CD14-positive monocyte (primary cell): ENCODE data around the gene ZNF740. TPM values are rescaled to one million over a fixed set of nuclear protein-coding genes. Genes with fewer than 3 reads are reported as not detected.
A peak's percentile ranks its signal among the peaks of the same experiment; 100 is the strongest.

Experiments used
- DNase-seq, 3 donors: peaks; one replicate each; pipeline ENCODE4 v3.0.0-alpha.2; 2011 to 2022
- H2AFZ ChIP-seq: 2 replicates; pipeline ENCODE4 v1.6.0; 2012; ENCODE audit warnings: mild to moderate bottlenecking, low read depth, low read length, inconsistent platforms; ENCODE audit not compliant: insufficient read depth, poor library complexity, severe bottlenecking
- H3K27ac ChIP-seq, 2 donors: 1 replicate in 1 of 2; 2 replicates in 1 of 2; pipeline ENCODE4 v1.5.1; 2012 to 2013; ENCODE audit warnings: low read length in 2 of 2, control low read depth in 1 of 2, inconsistent platforms in 1 of 2, low read depth in 1 of 2, mild to moderate bottlenecking in 1 of 2
- H3K27me3 ChIP-seq, 2 donors: one replicate each; pipeline versions ENCODE4 v1.6.0 to v1.6.1; 2011 to 2013; ENCODE audit warnings: low read length in 2 of 2; ENCODE audit not compliant: control insufficient read depth in 2 of 2, insufficient read depth in 2 of 2
- H3K36me3 ChIP-seq, 2 donors: replicated peaks in 1 of 2; 1 replicate in 1 of 2; 2 replicates in 1 of 2; pipeline versions ENCODE4 v1.5.1 to v1.6.1; 2012 to 2013; ENCODE audit warnings: low read length in 2 of 2, control low read depth in 1 of 2, inconsistent platforms in 1 of 2, mild to moderate bottlenecking in 1 of 2; ENCODE audit not compliant: insufficient read depth in 2 of 2, control insufficient read depth in 1 of 2
- H3K4me1 ChIP-seq, 2 donors: 1 replicate in 1 of 2; 2 replicates in 1 of 2; pipeline versions ENCODE4 v1.5.1 to v1.6.1; 2012 to 2013; ENCODE audit warnings: low read length in 2 of 2, control low read depth in 1 of 2, inconsistent platforms in 1 of 2, mild to moderate bottlenecking in 1 of 2, moderate library complexity in 1 of 2; ENCODE audit not compliant: insufficient read depth in 2 of 2, control insufficient read depth in 1 of 2
- H3K4me2 ChIP-seq: replicated peaks from 2 replicates; pipeline ENCODE3; 2012; ENCODE audit warnings: low read length, moderate library complexity, mild to moderate bottlenecking; ENCODE audit not compliant: poor library complexity, severe bottlenecking; ENCODE audit errors: extremely low read depth
- H3K4me3 ChIP-seq, 3 experiments: fragments of 200-600 bp in 1 of 3; sonication (generic) in 1 of 3; replicated peaks in 1 of 3; 1 replicate in 2 of 3; 2 replicates in 1 of 3; pipeline ENCODE4 v1.5.1; 2011 to 2013; ENCODE audit warnings: low read length in 3 of 3, mild to moderate bottlenecking in 3 of 3, control low read depth in 2 of 3, low read depth in 2 of 3, inconsistent platforms in 1 of 3, moderate library complexity in 1 of 3
- H3K79me2 ChIP-seq: 2 replicates; pipeline ENCODE4 v1.6.0; 2012; ENCODE audit warnings: mild to moderate bottlenecking, control low read depth, inconsistent platforms, low read length, moderate library complexity; ENCODE audit not compliant: insufficient read depth
- H3K9ac ChIP-seq: 2 replicates; pipeline ENCODE4 v1.6.0; 2017; ENCODE audit warnings: low read length, mild to moderate bottlenecking; ENCODE audit not compliant: insufficient read depth, poor library complexity, severe bottlenecking
- H3K9me3 ChIP-seq, 2 donors: replicated peaks in 1 of 2; 1 replicate in 1 of 2; 2 replicates in 1 of 2; pipeline versions ENCODE4 v1.5.1 to v1.6.1; 2012 to 2013; ENCODE audit warnings: low read length in 2 of 2, control low read depth in 1 of 2; ENCODE audit not compliant: control insufficient read depth in 1 of 2, insufficient read depth in 1 of 2
- H4K20me1 ChIP-seq: 2 replicates; pipeline ENCODE4 v1.6.0; 2012; ENCODE audit warnings: mild to moderate bottlenecking, low read length, control low read depth, moderate library complexity; ENCODE audit not compliant: insufficient read depth
- H3K27ac Mint-ChIP-seq, 7 donors: one replicate each; pipeline ENCODE4 v1.8.0; 2020; ENCODE audit warnings: mild to moderate bottlenecking in 7 of 7, mixed read lengths in 7 of 7, moderate library complexity in 6 of 7, inconsistent platforms in 2 of 7
- H3K27me3 Mint-ChIP-seq, 3 donors: one replicate each; pipeline ENCODE4 v1.8.0; 2021 to 2022; ENCODE audit warnings: low read depth in 3 of 3, mild to moderate bottlenecking in 3 of 3, mixed read lengths in 3 of 3, moderate library complexity in 3 of 3, inconsistent platforms in 1 of 3
- H3K36me3 Mint-ChIP-seq, 2 donors: one replicate each; pipeline ENCODE4 v1.8.0; 2020; ENCODE audit warnings: mixed read lengths in 2 of 2, inconsistent platforms in 1 of 2, mild to moderate bottlenecking in 1 of 2
- H3K4me1 Mint-ChIP-seq: one replicate; pipeline ENCODE4 v1.8.0; 2020; ENCODE audit warnings: mild to moderate bottlenecking, mixed read lengths
- H3K4me3 Mint-ChIP-seq, 2 donors: one replicate each; pipeline ENCODE4 v1.8.0; 2020; ENCODE audit warnings: mild to moderate bottlenecking in 2 of 2, mixed read lengths in 2 of 2, moderate library complexity in 1 of 2
- H3K9me3 Mint-ChIP-seq, 7 donors: one replicate each; pipeline ENCODE4 v1.8.0; 2020 to 2022; ENCODE audit warnings: mixed read lengths in 7 of 7, mild to moderate bottlenecking in 6 of 7, moderate library complexity in 6 of 7, inconsistent platforms in 2 of 7
- CTCF ChIP-seq: fragments of 200-600 bp; IDR thresholded peaks from one replicate; pipeline ENCODE4 v1.8.0; 2022; ENCODE audit warnings: antibody characterized with exemption, mild to moderate bottlenecking
- WGBS: methylation state at CpG from one replicate; pipeline ENCODE4 v1.1.5; 2013; ENCODE audit warnings: missing lambda C conversion rate; ENCODE audit not compliant: insufficient coverage; 5-methylcytosine and 5-hydroxymethylcytosine counted together
- intact Hi-C, 2 donors: fragments of 100-400 bp; cut with micrococcal nuclease; formaldehyde crosslinking; loops; one replicate each; pipeline versions ENCODE4 v1.15.0 to v1.15.1; 2023
- polyA plus RNA-seq, 3 donors: library from polyadenylated mRNA; depleted of rRNA in 1 of 3; unstranded in 2 of 3; stranded (reverse) in 1 of 3; fragments of 300-500 nt in 2 of 3; fragments of >200 nt in 1 of 3; fragmentation: Illumina TruSeq in 2 of 3; gene quantifications; 1 replicate in 2 of 3; 2 replicates in 1 of 3; pipeline ENCODE4 v1.2.3, GENCODE V29; 2012 to 2021

ZNF740 gene
- polyA plus RNA-seq, 3 donors = 0.74 to 15.4 (median 1.3) TPM

DNA sequence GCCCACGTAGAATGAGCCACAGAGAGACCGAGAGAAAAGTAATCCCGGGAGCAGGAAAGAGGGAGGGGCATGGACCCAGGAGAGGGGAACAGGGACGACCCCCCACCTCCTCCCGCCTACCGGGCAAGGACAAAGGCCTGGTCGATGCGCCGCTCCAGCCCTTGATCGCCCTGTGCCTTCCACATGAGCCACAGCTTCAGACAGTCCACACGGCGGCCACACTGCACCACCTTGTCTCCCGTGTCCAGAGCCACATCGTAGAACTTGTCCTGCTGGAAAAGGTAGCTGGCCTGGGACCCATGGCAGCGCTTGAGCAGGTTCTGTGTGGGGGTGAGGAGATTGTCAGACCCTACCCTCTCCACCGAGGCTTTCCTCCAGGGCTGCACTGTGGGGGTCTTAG, 20.5 kb upstream of the ZNF740 start:
- Mint-ChIP-seq H3K9me3 (no peaks in the 10 kb centered on the region), H3K27ac (no peak overlapping the region), H3K4me3 (no peak overlapping the region), H3K36me3 (peaks cover 6 to 21% of the 10 kb centered on the region in 2 donors), H3K4me1 (peaks cover 5% of the 10 kb centered on the region), H3K27me3 (peaks cover 0 to 4% (median 1%) of the 10 kb centered on the region in 3 donors)
- Histone ChIP-seq H3K36me3 (peaks cover 0 to 5% of the 10 kb centered on the region in 2 donors), H3K27ac (no peak overlapping the region), H3K9me3 (no peaks in the 10 kb centered on the region), H3K4me2 (no peak overlapping the region), H3K4me3 (no peak overlapping the region), H3K9ac (no peak overlapping the region), H2AFZ (no peak overlapping the region), H3K27me3 (no peaks in the 10 kb centered on the region), H3K4me1 (no peaks in the 10 kb centered on the region), H3K79me2 (no peaks in the 10 kb centered on the region), H4K20me1 (no peaks in the 10 kb centered on the region)
- WGBS = 94% methylated on average over 12 of the region's 16 CpGs
- TF ChIP-seq CTCF = no peak
- intact Hi-C loops = loop anchor here (1.0 to 2.0 kb wide), 2 partner anchors 37 to 41 kb away; no protein-coding TSS in a partner anchor
- DNase-seq = no peak

GRCh38 chr12:53160673-53161072, 19.8 kb upstream of the ZNF740 start:
- Mint-ChIP-seq H3K9me3 (no peaks in the 10 kb centered on the region), H3K4me3 (no peak overlapping the region), H3K27me3 (peaks cover 0 to 4% (median 1%) of the 10 kb centered on the region in 3 donors), H3K27ac (peak overlapping the region in 1 of 7 donors; percentile 8), H3K4me1 (peaks cover 5% of the 10 kb centered on the region), H3K36me3 (peaks cover 6 to 21% of the 10 kb centered on the region in 2 donors)
- Histone ChIP-seq H3K4me2 (no peak overlapping the region), H3K27ac (no peak overlapping the region), H3K27me3 (no peaks in the 10 kb centered on the region), H3K36me3 (peaks cover 0 to 5% of the 10 kb centered on the region in 2 donors), H3K79me2 (no peaks in the 10 kb centered on the region), H2AFZ (no peak overlapping the region), H3K4me1 (no peaks in the 10 kb centered on the region), H3K4me3 (no peak overlapping the region), H3K9me3 (no peaks in the 10 kb centered on the region), H3K9ac (no peak overlapping the region), H4K20me1 (no peaks in the 10 kb centered on the region)
- intact Hi-C loops = no loop called here
- WGBS = 90% methylated on average over 1 of the region's 2 CpGs
- DNase-seq = no peak
- TF ChIP-seq CTCF = no peak
